Adipocyte (in vitro differentiated cells): ENCODE results near the gene PRTFDC1.

Experiments used
- DNase-seq: peaks from one replicate; pipeline ENCODE4 v3.0.0-alpha.2; 2015; ENCODE audit warnings: low read depth
- H3K27me3 ChIP-seq: replicated peaks from 2 replicates; pipeline ENCODE4 v1.7.0; 2013; ENCODE audit warnings: mild to moderate bottlenecking, low read length, moderate library complexity; ENCODE audit not compliant: control insufficient read depth, insufficient read depth
- H3K36me3 ChIP-seq: 2 replicates; pipeline ENCODE4 v1.7.0; 2013; ENCODE audit warnings: low read length, mild to moderate bottlenecking, moderate library complexity; ENCODE audit not compliant: control insufficient read depth, insufficient read depth, severe bottlenecking
- H3K4me1 ChIP-seq: 2 replicates; pipeline ENCODE4 v1.7.0; 2013; ENCODE audit warnings: mild to moderate bottlenecking, low read length, moderate library complexity; ENCODE audit not compliant: control insufficient read depth, insufficient read depth
- H3K4me3 ChIP-seq: 2 replicates; pipeline ENCODE4 v1.7.0; 2013; ENCODE audit warnings: mild to moderate bottlenecking, low read length, moderate library complexity
- H3K9ac ChIP-seq: 2 replicates; pipeline ENCODE4 v1.7.0; 2013; ENCODE audit warnings: mild to moderate bottlenecking, low read length, moderate library complexity
- H3K9me3 ChIP-seq: 2 replicates; pipeline ENCODE4 v1.7.0; 2013; ENCODE audit warnings: mild to moderate bottlenecking, low read length, moderate library complexity; ENCODE audit not compliant: control insufficient read depth

The PRTFDC1 gene

DNA sequence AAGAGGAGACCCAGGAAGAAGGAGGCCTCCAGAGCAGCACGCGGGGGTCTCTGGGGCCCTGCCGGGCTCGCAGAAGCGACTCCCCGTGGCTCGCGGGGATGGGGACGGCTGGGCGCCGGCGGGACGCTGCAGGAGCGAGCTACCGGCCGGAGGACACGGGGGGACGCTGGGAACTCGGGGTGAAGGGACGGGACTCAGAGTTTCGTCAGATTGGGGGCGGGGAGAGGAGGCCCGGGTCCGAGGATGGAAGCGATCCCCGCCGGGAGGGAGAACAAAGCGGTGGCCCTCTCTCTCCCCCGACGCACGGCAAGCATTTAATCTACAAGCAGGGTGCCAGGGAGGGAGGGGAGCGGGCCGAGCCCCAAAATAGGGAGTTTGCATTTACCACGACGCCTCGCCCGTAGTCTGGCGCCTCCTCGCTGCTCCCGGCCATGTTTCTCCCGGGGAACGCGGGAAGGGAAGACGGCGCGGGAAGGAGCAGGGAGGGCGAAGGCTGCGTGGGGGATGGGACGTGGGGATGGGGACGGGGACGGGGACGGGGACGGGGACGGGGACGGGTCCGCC lies at the start of gene PRTFDC1:
PRTFDC1 (minus strand) TSS at position 464 of the 564 bp plus-strand sequence; CDS start at position 433, 31 bp downstream.
- DNase-seq, result peak; percentile 61

DNA sequence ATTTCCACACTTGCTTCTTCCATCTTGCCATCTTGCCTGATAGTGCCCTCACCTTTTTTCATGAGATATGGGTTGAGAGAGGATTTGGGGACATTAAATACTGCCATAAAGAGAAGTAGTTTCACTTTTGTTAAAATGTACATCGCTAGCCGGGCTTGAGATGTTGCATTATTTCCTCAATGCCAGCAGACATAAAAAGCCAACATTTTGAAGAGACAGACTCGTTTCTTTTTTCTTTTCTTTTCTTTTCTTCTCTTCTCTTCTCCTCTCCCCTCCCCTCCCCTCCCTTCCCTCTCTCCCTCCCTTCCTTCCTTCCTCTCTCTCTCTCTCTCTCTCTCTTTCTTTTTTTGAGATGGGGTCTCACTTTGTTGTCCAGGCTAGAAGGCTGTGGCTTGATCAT lies 45.6 kb upstream of the PRTFDC1 start:
- no peak overlapping the region for H3K9ac ChIP-seq

More for the DNA sequence above, at the start of gene PRTFDC1:
- Histone ChIP-seq H3K9me3 (no peaks in the 10 kb centered on the region), H3K4me1 (peaks cover 36% of the 10 kb centered on the region), H3K9ac (peak within 1 kb of the TSS; percentile 86), H3K27me3 (no peaks in the 10 kb centered on the region), H3K4me3 (peak within 1 kb of the TSS; percentile 79), H3K36me3 (no peaks in the 10 kb centered on the region)

GRCh38 chr10:24995072-24995471 lies 42.7 kb upstream of the PRTFDC1 start:
- H3K4me1 ChIP-seq, result peaks cover 9% of the 10 kb centered on the region
- H3K9me3 ChIP-seq, result peaks cover 2% of the 10 kb centered on the region
- H3K4me3 ChIP-seq, result no peak overlapping the region
- no peak for DNase-seq
- no peak overlapping the region for H3K9ac ChIP-seq
- H3K27me3 ChIP-seq, result no peaks in the 10 kb centered on the region
- H3K36me3 ChIP-seq, result no peaks in the 10 kb centered on the region

More for the DNA sequence above, 45.6 kb upstream of the PRTFDC1 start:
- Histone ChIP-seq H3K27me3 (no peaks in the 10 kb centered on the region), H3K4me1 (peaks cover 10% of the 10 kb centered on the region), H3K4me3 (no peak overlapping the region), H3K9me3 (peaks cover 9% of the 10 kb centered on the region), H3K36me3 (no peaks in the 10 kb centered on the region)
- no peak for DNase-seq

DNA sequence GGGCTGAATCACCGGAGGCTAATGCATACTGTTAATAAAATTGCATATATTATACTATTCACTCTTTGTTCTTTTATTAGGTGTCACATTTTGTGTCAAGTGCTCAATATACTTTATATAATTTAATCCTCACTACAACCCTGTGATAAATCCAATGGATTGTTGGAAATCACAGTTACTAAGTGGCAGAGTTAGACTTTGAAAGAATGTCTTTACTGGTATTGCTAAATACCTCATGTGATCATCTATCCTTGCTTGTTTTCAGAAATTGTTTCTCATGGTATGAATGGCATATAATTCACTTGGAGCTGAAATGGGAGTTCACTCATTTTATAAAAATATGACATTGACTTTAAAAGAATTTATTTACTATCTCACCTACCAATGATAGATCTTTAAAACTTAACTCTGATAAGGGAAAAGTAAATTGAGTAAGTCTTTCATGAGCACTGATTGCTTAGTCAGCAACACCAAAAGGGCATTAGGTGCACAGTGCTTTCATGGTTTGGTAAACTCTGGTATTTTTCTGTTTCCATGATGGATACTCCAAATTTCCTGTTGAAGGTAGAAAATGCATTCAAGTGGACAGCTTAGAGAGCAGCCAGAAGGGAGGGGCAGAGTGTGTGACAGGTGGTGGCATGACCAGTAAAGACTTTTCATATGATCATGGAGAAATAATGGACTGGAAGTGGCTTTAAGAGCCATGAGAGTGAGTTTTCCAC lies 41.0 kb upstream of the PRTFDC1 start:
- DNase-seq, result peak; percentile 21

GRCh38 chr10:24992512-24993133 lies 40.2 kb upstream of the PRTFDC1 start:
- Histone ChIP-seq H3K4me1 (peaks cover 9% of the 10 kb centered on the region), H3K4me3 (no peak overlapping the region), H3K9me3 (no peaks in the 10 kb centered on the region), H3K9ac (no peak overlapping the region), H3K36me3 (no peaks in the 10 kb centered on the region), H3K27me3 (no peaks in the 10 kb centered on the region)
- no peak for DNase-seq

More for the DNA sequence above, 41.0 kb upstream of the PRTFDC1 start:
- no peaks in the 10 kb centered on the region for H3K27me3 ChIP-seq
- no peak overlapping the region for H3K9ac ChIP-seq
- H3K4me3 ChIP-seq, result no peak overlapping the region
- no peaks in the 10 kb centered on the region for H3K36me3 ChIP-seq
- peaks cover 9% of the 10 kb centered on the region for H3K4me1 ChIP-seq
- H3K9me3 ChIP-seq, result no peaks in the 10 kb centered on the region

DNA sequence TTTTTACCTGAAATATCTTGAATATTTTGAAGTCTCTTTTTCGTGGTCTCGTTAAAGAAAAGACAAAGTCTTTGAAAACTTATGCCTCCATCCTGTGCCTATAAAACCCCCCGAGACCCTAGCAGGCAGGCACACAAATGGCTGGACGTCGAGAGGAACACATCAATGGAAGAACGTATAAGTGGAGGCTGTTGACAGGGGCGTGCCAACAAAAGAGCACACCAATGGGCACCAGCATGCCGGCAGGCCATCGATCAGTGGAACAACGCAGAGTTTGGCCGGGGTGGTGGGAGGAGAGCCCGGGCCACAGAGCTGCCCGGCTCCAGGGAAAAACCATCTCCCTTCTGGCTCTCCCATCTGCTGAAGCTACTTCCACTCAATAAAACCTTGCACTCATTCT lies 38.9 kb upstream of the PRTFDC1 start:
- H3K4me3 ChIP-seq, result no peak overlapping the region
- no peaks in the 10 kb centered on the region for H3K36me3 ChIP-seq
- H3K9me3 ChIP-seq, result no peaks in the 10 kb centered on the region
- H3K4me1 ChIP-seq, result peaks cover 9% of the 10 kb centered on the region
- no peaks in the 10 kb centered on the region for H3K27me3 ChIP-seq
- no peak for DNase-seq
- no peak overlapping the region for H3K9ac ChIP-seq

- no peak overlapping the region for H3K9ac ChIP-seq
- no peaks in the 10 kb centered on the region for H3K36me3 ChIP-seq
- no peak overlapping the region for H3K4me3 ChIP-seq
- no peaks in the 10 kb centered on the region for H3K9me3 ChIP-seq
- DNase-seq, result peak; percentile 64
- no peaks in the 10 kb centered on the region for H3K27me3 ChIP-seq
- H3K4me1 ChIP-seq, result peaks cover 14% of the 10 kb centered on the region
Observed at GRCh38 chr10:24989867-24990266, 37.5 kb upstream of the PRTFDC1 start.

DNA sequence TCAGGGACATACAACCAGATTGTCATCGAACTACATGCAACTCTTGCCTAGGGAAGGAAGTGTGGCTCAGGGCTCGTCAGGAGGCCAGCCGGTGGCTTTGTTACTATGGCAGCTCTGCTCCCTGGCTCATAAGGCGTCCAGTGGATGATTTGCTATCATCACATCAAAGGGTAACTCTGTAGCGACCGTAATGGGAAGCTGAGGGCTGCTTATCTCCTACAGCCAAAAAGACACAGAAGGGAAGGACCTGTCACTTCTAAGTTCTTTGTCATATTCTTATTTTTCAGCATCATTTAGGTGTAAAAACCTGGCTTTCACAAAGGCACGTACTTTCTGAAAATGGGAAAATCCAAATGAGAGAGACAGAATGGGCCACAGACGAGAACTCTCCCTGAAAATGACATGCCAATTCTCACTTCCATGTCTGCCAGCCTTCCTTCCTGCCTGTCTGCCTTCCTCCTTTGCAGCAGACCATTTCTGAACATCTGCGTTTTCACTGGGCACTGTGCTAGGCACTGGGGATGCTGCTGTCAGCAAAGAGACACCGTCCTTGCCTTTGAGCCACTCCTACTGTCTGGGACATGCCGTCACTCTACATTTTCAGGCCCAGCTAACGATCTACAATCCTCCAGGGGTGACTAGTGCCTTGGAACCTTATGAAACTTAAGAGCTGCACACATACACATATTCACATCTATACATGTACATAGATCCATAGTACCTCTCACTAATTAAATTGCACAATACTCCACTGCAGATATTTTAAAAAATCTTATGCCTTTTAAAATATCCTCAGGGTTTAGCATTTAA lies 36.6 kb upstream of the PRTFDC1 start:
- H3K9me3 ChIP-seq, result no peaks in the 10 kb centered on the region
- no peak overlapping the region for H3K4me3 ChIP-seq
- no peaks in the 10 kb centered on the region for H3K27me3 ChIP-seq
- no peaks in the 10 kb centered on the region for H3K36me3 ChIP-seq
- no peak for DNase-seq
- H3K9ac ChIP-seq, result no peak overlapping the region
- H3K4me1 ChIP-seq, result peaks cover 22% of the 10 kb centered on the region

- Histone ChIP-seq H3K4me3 (peak overlapping the region; percentile 13), H3K27me3 (no peaks in the 10 kb centered on the region), H3K36me3 (no peaks in the 10 kb centered on the region), H3K9me3 (no peaks in the 10 kb centered on the region), H3K4me1 (peaks cover 16% of the 10 kb centered on the region), H3K9ac (no peak overlapping the region)
- DNase-seq, result no peak
Observed at GRCh38 chr10:24984906-24985305, 32.5 kb upstream of the PRTFDC1 start.

GRCh38 chr10:24983946-24984345 lies 31.5 kb upstream of the PRTFDC1 start:
- Histone ChIP-seq H3K27me3 (no peaks in the 10 kb centered on the region), H3K4me1 (peaks cover 16% of the 10 kb centered on the region), H3K4me3 (no peak overlapping the region), H3K9ac (no peak overlapping the region), H3K36me3 (no peaks in the 10 kb centered on the region), H3K9me3 (no peaks in the 10 kb centered on the region)
- DNase-seq, result peak; percentile 11

DNA sequence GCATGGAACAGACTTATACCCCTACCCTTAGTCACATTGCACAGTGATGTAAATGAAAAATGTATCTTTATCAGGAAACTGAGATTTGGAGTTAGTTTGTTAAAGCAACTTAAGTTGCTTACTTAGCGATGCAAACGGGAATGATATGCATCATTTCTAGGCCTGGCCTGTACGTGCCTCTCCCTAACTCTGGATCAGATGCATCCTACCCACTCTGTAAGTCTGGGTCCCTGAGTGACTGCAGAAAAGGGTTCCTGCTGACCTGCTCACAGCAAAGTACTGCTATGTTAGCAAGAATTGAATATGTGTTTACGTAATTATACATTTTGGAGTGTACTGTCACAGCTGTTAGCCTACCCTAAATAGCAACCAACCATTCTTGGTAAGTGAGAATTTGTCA lies 30.7 kb upstream of the PRTFDC1 start:
- H3K9me3 ChIP-seq, result no peaks in the 10 kb centered on the region
- H3K36me3 ChIP-seq, result no peaks in the 10 kb centered on the region
- peaks cover 16% of the 10 kb centered on the region for H3K4me1 ChIP-seq
- no peaks in the 10 kb centered on the region for H3K27me3 ChIP-seq
- no peak for DNase-seq
- no peak overlapping the region for H3K4me3 ChIP-seq
- no peak overlapping the region for H3K9ac ChIP-seq
